HepG2 (cell line): Measurements from ENCODE around the gene PDLIM4. TPM values are rescaled to one million over a fixed set of nuclear protein-coding genes. Genes with fewer than 3 reads are reported as not detected.

Experiments
- ATRX ChIP-seq: sonication (generic); formaldehyde crosslinking; IDR thresholded peaks from 2 replicates; pipeline ENCODE4 v1.4.0; 2020; ENCODE audit warnings: missing genetic modification reagents, borderline replicate concordance
- CTCF ChIP-seq: sonication (generic); formaldehyde crosslinking; IDR thresholded peaks from 2 replicates; pipeline ENCODE4 v1.5.0; 2020; ENCODE audit warnings: mild to moderate bottlenecking, missing genetic modification reagents, moderate library complexity
- FLYWCH1 ChIP-seq: sonication (generic); formaldehyde crosslinking; IDR thresholded peaks from 2 replicates; pipeline ENCODE4 v1.8.1; 2023; ENCODE audit warnings: mild to moderate bottlenecking, missing genetic modification reagents
- HDAC1 ChIP-seq: sonication (generic); formaldehyde crosslinking; IDR thresholded peaks from 2 replicates; pipeline ENCODE4 v1.5.1; 2020; ENCODE audit warnings: mild to moderate bottlenecking, missing genetic modification reagents
- MYNN ChIP-seq: sonication (generic); formaldehyde crosslinking; IDR thresholded peaks from 2 replicates; pipeline ENCODE4 v1.4.0; 2020; ENCODE audit warnings: mild to moderate bottlenecking, low read depth, missing genetic modification reagents
- PHF21A ChIP-seq: sonication (generic); formaldehyde crosslinking; IDR thresholded peaks from 2 replicates; pipeline ENCODE4 v1.5.0; 2020; ENCODE audit warnings: mild to moderate bottlenecking, missing genetic modification reagents
- PRMT3 ChIP-seq: sonication (generic); formaldehyde crosslinking; IDR thresholded peaks from 2 replicates; pipeline ENCODE4 v1.8.1; 2022; ENCODE audit warnings: low read depth, mild to moderate bottlenecking, moderate library complexity, missing genetic modification reagents, borderline replicate concordance
- RARA ChIP-seq: IDR thresholded peaks from 2 replicates; pipeline ENCODE4 v1.6.1; 2016; ENCODE audit warnings: missing genetic modification reagents, missing compliant biosample characterization
- RNF2 ChIP-seq: fragments of 450-650 bp; conservative IDR thresholded peaks from 2 replicates; pipeline ENCODE4 v1.6.1; 2016; ENCODE audit warnings: low read depth
- SP140L ChIP-seq: sonication (generic); formaldehyde crosslinking; IDR thresholded peaks from 2 replicates; pipeline ENCODE4 v1.4.0; 2020; ENCODE audit warnings: missing genetic modification reagents, borderline replicate concordance
- ZKSCAN5 ChIP-seq: sonication (generic); formaldehyde crosslinking; IDR thresholded peaks from 2 replicates; pipeline ENCODE4 v1.5.1; 2020; ENCODE audit warnings: mild to moderate bottlenecking, missing genetic modification reagents
- ZNF235 ChIP-seq: sonication (generic); formaldehyde crosslinking; IDR thresholded peaks from 2 replicates; pipeline ENCODE4 v1.8.1; 2023; ENCODE audit warnings: mild to moderate bottlenecking, missing genetic modification reagents, borderline replicate concordance
- ZNF30 ChIP-seq: sonication (generic); formaldehyde crosslinking; IDR thresholded peaks from 2 replicates; pipeline ENCODE4 v1.5.0; 2020; ENCODE audit warnings: mild to moderate bottlenecking, missing genetic modification reagents
- ZNF350 ChIP-seq: sonication (generic); formaldehyde crosslinking; IDR thresholded peaks from 2 replicates; pipeline ENCODE4 v1.4.0; 2020; ENCODE audit warnings: mild to moderate bottlenecking, low read depth, missing genetic modification reagents, borderline replicate concordance
- ZNF850 ChIP-seq: sonication (generic); formaldehyde crosslinking; conservative IDR thresholded peaks from 2 replicates; pipeline ENCODE4 v1.9.0; 2021; ENCODE audit warnings: mild to moderate bottlenecking, missing genetic modification reagents
- ZSCAN12 ChIP-seq: sonication (generic); formaldehyde crosslinking; IDR thresholded peaks from 2 replicates; pipeline ENCODE4 v1.9.0; 2021; ENCODE audit warnings: mild to moderate bottlenecking, missing genetic modification reagents
- ZSCAN22 ChIP-seq: sonication (generic); formaldehyde crosslinking; IDR thresholded peaks from 2 replicates; pipeline ENCODE4 v1.4.0; 2020; ENCODE audit warnings: mild to moderate bottlenecking, missing genetic modification reagents
- polyA plus RNA-seq, 8 experiments: library from polyadenylated mRNA; depleted of rRNA in 3 of 8; stranded (reverse) in 7 of 8; unstranded in 1 of 8; fragments of >200 nt; fragmentation: Illumina TruSeq in 4 of 8; extraction: Trizol in 4 of 8; gene quantifications; 2 replicates each; pipeline versions ENCODE4 v1.2.1 to v1.2.3, GENCODE V29; 2011 to 2016; ENCODE audit warnings: low read depth in 4 of 8, missing spikeins in 1 of 8, mixed read lengths in 1 of 8; ENCODE audit not compliant: insufficient read depth in 1 of 8
- total RNA-seq, 5 experiments: library from RNA; depleted of rRNA; stranded (reverse); fragments of >200 nt; fragmentation: Illumina TruSeq; extraction: Trizol; gene quantifications; 2 replicates each; pipeline ENCODE4 v1.2.3, GENCODE V29; 2016; ENCODE audit warnings: low read depth in 1 of 5
- TF ChIP-seq, protein P1 (sequence below): sonication (generic); formaldehyde crosslinking; IDR thresholded peaks from 2 replicates; pipeline ENCODE4 v1.5.0; 2020; ENCODE audit warnings: mild to moderate bottlenecking, missing genetic modification reagents
- TF ChIP-seq, protein P2 (sequence below): sonication (generic); formaldehyde crosslinking; IDR thresholded peaks from 2 replicates; pipeline ENCODE4 v1.8.1; 2023; ENCODE audit warnings: mild to moderate bottlenecking, moderate library complexity, missing genetic modification reagents
- TF ChIP-seq, protein P3 (sequence below): sonication (generic); formaldehyde crosslinking; IDR thresholded peaks from 2 replicates; pipeline ENCODE4 v1.5.0; 2020; ENCODE audit warnings: missing genetic modification reagents
- TF ChIP-seq, protein P4 (sequence below): sonication (generic); formaldehyde crosslinking; IDR thresholded peaks from 2 replicates; pipeline ENCODE4 v1.5.0; 2020; ENCODE audit warnings: missing genetic modification reagents

Gene PDLIM4
- total and polyA plus RNA-seq, 2 of the 13 experiments (the other 11 are each of a cell fraction or from before 2014, with no cell fraction given): 1.1 to 2.3 TPM

- TF ChIP-seq, protein P1, sequence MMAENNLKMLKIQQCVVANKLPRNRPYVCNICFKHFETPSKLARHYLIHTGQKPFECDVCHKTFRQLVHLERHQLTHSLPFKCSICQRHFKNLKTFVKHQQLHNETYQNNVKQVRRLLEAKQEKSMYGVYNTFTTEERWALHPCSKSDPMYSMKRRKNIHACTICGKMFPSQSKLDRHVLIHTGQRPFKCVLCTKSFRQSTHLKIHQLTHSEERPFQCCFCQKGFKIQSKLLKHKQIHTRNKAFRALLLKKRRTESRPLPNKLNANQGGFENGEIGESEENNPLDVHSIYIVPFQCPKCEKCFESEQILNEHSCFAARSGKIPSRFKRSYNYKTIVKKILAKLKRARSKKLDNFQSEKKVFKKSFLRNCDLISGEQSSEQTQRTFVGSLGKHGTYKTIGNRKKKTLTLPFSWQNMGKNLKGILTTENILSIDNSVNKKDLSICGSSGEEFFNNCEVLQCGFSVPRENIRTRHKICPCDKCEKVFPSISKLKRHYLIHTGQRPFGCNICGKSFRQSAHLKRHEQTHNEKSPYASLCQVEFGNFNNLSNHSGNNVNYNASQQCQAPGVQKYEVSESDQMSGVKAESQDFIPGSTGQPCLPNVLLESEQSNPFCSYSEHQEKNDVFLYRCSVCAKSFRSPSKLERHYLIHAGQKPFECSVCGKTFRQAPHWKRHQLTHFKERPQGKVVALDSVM (CRISPR knock-in tag): no peak
- TF ChIP-seq PHF21A (no peak; the same call in 1 of the 2 replicates), SP140L (CRISPR knock-in tag) (peak; percentile 94; the same call in 1 of the 2 replicates), RARA (CRISPR knock-in tag) (peak; percentile 54), ZSCAN22 (CRISPR knock-in tag) (0 out of 2 replicates have a peak, but pooled peaks have one; percentile 29), ZKSCAN5 (0 out of 2 replicates have a peak, but pooled peaks have one; percentile 27), HDAC1 (peak; percentile 95), MYNN (CRISPR knock-in tag) (0 out of 2 replicates have a peak, but pooled peaks have one; percentile 51), ZSCAN12 (CRISPR knock-in tag) (peak; percentile 20; the same call in 1 of the 2 replicates), PRMT3 (CRISPR knock-in tag) (peak; percentile 78; the same call in 1 of the 2 replicates), ZNF235 (CRISPR knock-in tag) (no peak), RNF2 (peak; percentile 24), ZNF30 (CRISPR knock-in tag) (no peak; the same call in 1 of the 2 replicates), ZNF850 (CRISPR knock-in tag) (peak; percentile 92), FLYWCH1 (no peak), ATRX (no peak), CTCF (CRISPR knock-in tag) (0 out of 2 replicates have a peak, but pooled peaks have one; percentile 1), ZNF350 (peak; percentile 74; the same call in 1 of the 2 replicates)
- TF ChIP-seq, protein P2, sequence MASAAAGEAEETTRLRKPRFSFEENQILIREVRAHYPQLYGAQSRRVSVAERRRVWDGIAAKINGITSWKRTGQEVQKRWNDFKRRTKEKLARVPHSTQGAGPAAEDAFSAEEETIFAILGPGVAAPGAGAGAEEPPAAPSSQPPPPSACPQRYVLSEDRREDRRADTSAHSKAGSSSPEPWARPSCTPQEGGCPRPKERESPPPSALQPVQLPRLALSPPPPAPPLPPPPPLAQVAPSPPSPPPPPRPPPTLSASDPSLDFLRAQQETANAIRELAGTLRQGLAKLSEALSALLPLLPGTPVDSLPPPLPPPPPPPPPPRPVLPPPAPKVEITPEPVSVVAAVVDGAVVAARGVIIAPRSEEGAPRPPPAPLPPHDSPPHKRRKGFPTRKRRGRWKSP (CRISPR knock-in tag): peak; percentile 73
- TF ChIP-seq, protein P3, sequence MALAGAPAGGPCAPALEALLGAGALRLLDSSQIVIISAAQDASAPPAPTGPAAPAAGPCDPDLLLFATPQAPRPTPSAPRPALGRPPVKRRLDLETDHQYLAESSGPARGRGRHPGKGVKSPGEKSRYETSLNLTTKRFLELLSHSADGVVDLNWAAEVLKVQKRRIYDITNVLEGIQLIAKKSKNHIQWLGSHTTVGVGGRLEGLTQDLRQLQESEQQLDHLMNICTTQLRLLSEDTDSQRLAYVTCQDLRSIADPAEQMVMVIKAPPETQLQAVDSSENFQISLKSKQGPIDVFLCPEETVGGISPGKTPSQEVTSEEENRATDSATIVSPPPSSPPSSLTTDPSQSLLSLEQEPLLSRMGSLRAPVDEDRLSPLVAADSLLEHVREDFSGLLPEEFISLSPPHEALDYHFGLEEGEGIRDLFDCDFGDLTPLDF (CRISPR knock-in tag): peak; percentile 40
- TF ChIP-seq, protein P4, sequence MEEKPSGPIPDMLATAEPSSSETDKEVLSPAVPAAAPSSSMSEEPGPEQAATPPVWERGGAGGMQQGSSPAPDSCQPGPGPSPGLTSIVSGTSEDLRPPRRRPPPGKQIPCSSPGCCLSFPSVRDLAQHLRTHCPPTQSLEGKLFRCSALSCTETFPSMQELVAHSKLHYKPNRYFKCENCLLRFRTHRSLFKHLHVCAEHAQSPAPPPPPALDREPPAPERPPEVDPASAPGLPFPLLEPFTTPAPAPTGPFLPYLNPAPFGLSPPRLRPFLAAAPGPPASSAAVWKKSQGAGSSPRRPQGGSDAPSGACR (CRISPR knock-in tag): peak; percentile 22; the same call in 1 of the 2 replicates
Observed at GRCh38 chr5:132293992-132294727, 36.7 kb downstream of the PDLIM4 start, which contains the start of gene SLC22A4 (continued).
